Breast epithelium (tissue), 3 donors: ENCODE data around the gene PKNOX2.

Experiments
- CTCF ChIP-seq, 3 donors: fragments of 450-650 bp; IDR thresholded peaks; one replicate each; pipeline ENCODE4 v1.5.1; 2016 to 2017; ENCODE audit warnings: antibody characterized with exemption in 3 of 3, mild to moderate bottlenecking in 3 of 3, moderate library complexity in 3 of 3
- POLR2AphosphoS5 ChIP-seq, 3 donors: sonication (generic); formaldehyde crosslinking; IDR thresholded peaks; one replicate each; pipeline ENCODE4 v1.6.1; 2017; ENCODE audit warnings: antibody characterized with exemption in 3 of 3

- no peak for TF ChIP-seq CTCF (IDR thresholded peaks at IDR 0.05)
- no peak for TF ChIP-seq POLR2AphosphoS5 (IDR thresholded peaks at IDR 0.05)
These were observed 9.0 kb downstream of the PKNOX2 start for GRCh38 chr11:125173556-125173955.
